WI38 (cell line): ENCODE measurements around the gene UTP15.

Source experiments
- H3K4me3 ChIP-seq: 2 replicates; pipeline ENCODE4 v1.5.1; 2011; ENCODE audit warnings: low read depth, mild to moderate bottlenecking, control low read depth, low read length
- CTCF ChIP-seq: IDR thresholded peaks from 2 replicates; pipeline ENCODE4 v1.5.1; 2012; ENCODE audit warnings: low read depth, mild to moderate bottlenecking, control low read depth, low read length

The UTP15 gene

GRCh38 chr5:73565139-73565968 lies at the start of gene UTP15, which contains the start of gene ANKRA2:
Gene UTP15 (plus strand): TSS chr5:73565743. CDS start chr5:73567345, 1,602 bp downstream.
Gene ANKRA2 (minus strand): TSS chr5:73565639. CDS start chr5:73562881, 2,758 bp downstream.
- no peak for TF ChIP-seq CTCF
- peak within 1 kb of the TSS; percentile 99 for H3K4me3 ChIP-seq

GRCh38 chr5:73519531-73520283 lies 45.8 kb upstream of the UTP15 start:
- peak; percentile 78 for TF ChIP-seq CTCF
- H3K4me3 ChIP-seq, result no peak overlapping the region

GRCh38 chr5:73522989-73523388 lies 42.6 kb upstream of the UTP15 start:
- TF ChIP-seq CTCF, result no peak
- H3K4me3 ChIP-seq, result no peak overlapping the region

- no peak for TF ChIP-seq CTCF
- no peak overlapping the region for H3K4me3 ChIP-seq
These were observed 41.7 kb upstream of the UTP15 start for GRCh38 chr5:73523861-73524260.

- no peak overlapping the region for H3K4me3 ChIP-seq
- no peak for TF ChIP-seq CTCF
These were observed 39.8 kb upstream of the UTP15 start for GRCh38 chr5:73525606-73526203.

GRCh38 chr5:73528248-73528647 lies 37.3 kb upstream of the UTP15 start:
- no peak for TF ChIP-seq CTCF
- no peak overlapping the region for H3K4me3 ChIP-seq
